Stimulated activated CD8-positive, alpha-beta memory T cell treated with anti-CD3 and anti-CD28 coated beads, Interleukin-12 subunit alpha, Interleukin-12 subunit beta, amount 100 ng/mL, for 24 hours (primary cell): Measurements from ENCODE around the gene PCBP1.
"Not testable (repeated sequence)": the region's sequence is repeated elsewhere in the genome, so short reads cannot be mapped to it uniquely, and the experiment has no call there.

Experiments
- DNase-seq: peaks from one replicate; pipeline ENCODE4 v3.0.0-alpha.2; 2020; ENCODE audit errors: extremely low read depth

PCBP1 gene

GRCh38 chr2:70086838-70087701 lies at the start of gene PCBP1:
TSS of gene PCBP1 (plus strand) at chr2:70087477. CDS start at chr2:70087744, 267 bp downstream.
- peak; percentile 93 for DNase-seq

- DNase-seq, result no peak
Observed at GRCh38 chr2:70039366-70039765, 47.9 kb upstream of the PCBP1 start.

DNA sequence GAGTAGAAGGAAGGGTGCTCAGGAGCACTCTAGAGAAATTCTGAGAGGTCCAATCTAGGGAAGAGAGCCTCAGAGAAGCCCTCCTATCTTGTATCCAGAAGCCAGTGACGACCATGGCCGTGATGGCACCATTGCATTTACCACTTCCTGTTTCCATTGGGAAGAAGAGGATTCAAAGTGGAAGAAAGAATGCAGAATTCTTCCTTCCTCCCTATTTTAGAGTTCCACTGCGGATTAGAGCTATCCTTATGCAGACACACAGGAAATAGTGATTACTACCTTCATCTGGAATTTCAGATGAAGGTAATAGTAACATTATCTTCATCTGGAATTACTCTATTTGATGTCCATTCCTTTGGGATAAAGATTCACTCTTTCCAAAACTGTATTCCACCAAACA lies 45.6 kb upstream of the PCBP1 start:
- DNase-seq, result no peak

DNA sequence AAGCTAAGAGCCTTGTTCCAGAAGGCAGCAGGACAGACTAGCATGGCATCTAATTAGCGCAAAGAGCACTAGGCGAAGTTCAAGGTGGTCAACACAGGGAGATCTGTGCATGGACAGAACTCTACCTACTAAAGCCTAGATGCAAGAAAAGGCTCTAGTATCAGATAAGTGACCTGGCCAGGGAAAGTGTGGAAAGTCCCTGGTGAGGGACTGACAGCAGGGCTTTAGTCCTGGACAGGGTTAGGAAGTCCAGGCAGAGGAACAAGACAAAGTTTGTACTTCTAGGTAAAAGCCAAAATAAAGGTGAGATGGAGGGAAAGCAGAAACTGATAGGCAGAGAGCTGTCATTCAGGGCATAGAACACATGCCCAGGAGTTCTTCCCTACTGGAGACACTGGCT lies 45.0 kb upstream of the PCBP1 start:
- DNase-seq, result no peak

- DNase-seq, result peak; percentile 5
Observed at GRCh38 chr2:70043252-70043875, 43.9 kb upstream of the PCBP1 start.

DNA sequence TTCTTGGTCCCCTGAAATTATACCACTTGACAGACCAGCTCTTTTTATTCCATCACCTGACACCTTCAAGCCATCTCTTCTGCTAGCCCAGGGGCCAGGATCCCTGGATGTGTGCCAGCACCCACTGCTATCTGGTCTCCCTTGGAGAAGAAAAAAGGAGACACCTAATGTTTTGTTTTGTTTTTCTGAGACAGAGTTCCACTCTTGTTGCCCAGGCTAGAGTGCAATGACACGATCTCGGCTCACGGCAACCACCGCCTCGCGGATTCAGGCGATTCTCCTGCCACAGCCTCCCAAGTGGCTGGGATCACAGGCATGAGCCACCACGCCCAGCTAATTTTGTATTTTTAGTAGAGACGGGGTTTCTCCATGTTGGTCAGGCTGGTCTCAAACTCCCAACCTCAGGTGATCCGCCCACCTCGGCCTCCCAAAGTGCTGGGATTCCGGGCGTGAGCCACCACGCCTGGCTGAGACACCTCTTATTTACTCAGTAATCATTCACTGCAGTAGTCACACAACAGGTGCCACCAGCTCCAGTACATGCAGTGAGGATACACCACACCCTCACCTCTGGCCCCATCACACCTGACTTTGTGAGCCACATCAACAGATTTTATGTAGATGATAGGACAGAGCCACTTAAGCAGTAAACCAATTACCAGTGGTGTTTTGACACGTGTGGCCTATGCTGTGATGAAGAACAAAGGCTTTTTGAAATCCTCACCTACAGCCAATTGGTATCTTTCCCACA lies 42.8 kb upstream of the PCBP1 start:
- no peak for DNase-seq

- DNase-seq, result no peak
Observed at GRCh38 chr2:70045405-70045804, 41.9 kb upstream of the PCBP1 start.

GRCh38 chr2:70045932-70046331 lies 41.3 kb upstream of the PCBP1 start:
- DNase-seq, result no peak

GRCh38 chr2:70046534-70046933 lies 40.7 kb upstream of the PCBP1 start:
- no peak for DNase-seq

DNA sequence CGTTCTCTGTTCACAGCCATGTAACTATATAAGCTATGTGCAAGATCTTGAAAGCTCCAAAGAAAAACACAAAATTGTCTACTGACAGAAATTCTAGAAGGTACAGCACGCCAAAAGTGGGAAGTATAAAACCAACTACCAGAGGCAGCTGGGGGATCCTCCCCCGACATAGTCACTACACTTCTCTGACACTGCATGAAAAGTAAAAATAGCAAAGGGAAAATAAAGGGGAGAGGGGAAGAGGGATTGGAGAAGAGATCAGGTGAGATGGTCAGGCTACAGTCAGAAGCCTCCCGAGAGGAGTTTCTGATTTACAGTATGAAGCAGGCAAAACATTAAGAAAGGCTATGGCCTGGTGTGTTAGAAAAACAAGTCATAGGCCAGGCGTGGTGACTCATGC lies 39.8 kb upstream of the PCBP1 start:
- no peak for DNase-seq

DNA sequence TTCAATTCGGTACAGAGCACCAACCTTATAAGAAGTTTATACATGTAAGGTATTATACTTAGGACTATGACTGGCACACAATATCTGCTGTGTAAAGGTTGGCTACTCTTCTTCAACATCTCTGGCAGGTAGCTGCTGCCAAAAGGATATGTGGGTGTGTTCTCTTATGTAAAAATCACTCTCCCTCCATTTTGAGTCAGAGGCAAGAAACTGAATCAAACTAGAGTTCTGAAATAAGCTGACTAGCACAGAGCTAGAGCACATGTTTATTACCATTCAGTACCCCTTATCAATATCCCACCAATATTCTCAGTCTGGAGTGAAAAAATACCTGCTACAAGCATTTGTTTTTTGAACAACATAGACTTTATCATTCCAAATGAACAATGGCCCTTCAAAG lies 38.0 kb upstream of the PCBP1 start:
- no peak for DNase-seq

GRCh38 chr2:70050631-70051425 lies 36.4 kb upstream of the PCBP1 start:
- no peak for DNase-seq

DNA sequence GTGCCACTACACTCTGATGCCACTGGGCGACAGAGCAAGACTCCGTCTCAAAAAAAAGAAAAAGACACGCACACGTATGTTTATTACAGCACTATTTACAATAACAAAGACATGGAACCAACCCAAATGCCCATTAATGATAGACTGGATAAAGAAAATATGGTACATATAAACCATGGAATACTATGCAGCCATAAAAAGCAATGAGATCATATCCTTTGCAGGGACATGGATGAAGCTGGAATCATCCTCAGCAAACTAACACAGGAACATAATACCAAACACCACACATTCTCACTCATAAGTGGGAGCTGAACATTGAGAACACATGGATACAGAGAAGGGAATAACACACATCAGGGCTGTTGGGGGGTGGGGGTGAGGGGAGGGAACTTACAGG lies 32.0 kb upstream of the PCBP1 start:
- DNase-seq, result not testable (repeated sequence)

DNA sequence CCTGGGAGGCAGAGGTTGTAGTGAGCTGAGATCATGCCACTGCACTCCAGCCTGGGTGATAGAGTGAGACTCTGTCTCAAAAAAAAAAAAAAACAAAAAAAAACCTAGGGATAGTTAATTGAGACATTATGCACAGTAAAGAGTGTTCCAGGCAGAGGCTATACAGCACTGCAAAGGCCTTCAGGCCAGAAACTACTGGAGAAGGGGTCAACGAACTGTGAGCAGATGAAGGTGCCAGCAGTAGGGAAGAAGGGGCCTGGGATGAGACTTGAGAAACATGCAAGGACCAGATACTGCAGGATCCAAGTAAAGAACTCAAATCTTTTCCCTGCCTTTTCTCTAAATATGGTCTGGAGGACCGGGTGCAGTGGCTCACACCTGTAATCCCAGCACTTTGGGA lies 26.0 kb upstream of the PCBP1 start:
- DNase-seq, result no peak

- DNase-seq, result no peak
Observed at GRCh38 chr2:70062270-70062669, 25.0 kb upstream of the PCBP1 start.

DNA sequence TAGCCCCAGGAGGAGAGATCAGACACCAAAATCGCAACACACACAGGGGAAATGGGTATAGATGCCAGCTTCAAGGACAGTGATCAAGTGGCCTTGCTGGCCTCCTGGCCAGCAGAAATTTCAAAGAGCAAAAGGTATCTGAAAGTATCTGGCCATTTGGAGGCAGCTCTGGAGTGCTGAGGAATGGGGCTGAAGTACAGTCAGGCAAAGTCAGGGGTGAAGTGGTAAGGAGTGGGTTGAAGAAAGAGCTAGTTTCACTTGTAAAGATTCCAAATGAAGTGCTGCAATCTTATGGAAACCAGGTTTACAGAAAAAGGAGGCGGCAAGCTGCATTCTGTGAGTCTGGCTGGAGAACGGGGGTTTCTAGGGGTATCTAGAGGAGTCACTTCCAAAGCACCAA lies 19.2 kb upstream of the PCBP1 start:
- DNase-seq, result no peak

GRCh38 chr2:70069049-70069448 lies 18.2 kb upstream of the PCBP1 start:
- peak; percentile 58 for DNase-seq

- no peak for DNase-seq
Observed at GRCh38 chr2:70070542-70071268, 16.6 kb upstream of the PCBP1 start.

DNA sequence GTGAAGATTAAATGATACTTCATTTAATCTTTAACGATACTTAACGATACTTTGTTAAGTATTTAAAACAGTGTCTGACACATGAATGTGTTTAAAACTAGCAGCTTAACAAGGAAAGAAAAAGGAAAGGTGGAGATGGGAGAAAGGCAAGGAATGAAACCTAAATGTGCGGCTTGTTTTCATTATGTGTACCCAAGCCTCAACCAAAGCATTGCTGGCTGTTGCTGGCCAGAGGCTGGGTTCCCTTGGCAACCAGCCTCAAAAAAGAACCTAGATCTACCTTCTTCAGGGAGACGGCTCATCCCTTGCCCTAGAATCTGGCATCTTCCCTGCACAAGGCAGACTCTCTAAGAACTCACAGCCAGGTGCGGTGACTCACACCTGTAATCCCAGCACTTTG lies 13.8 kb upstream of the PCBP1 start:
- no peak for DNase-seq

DNA sequence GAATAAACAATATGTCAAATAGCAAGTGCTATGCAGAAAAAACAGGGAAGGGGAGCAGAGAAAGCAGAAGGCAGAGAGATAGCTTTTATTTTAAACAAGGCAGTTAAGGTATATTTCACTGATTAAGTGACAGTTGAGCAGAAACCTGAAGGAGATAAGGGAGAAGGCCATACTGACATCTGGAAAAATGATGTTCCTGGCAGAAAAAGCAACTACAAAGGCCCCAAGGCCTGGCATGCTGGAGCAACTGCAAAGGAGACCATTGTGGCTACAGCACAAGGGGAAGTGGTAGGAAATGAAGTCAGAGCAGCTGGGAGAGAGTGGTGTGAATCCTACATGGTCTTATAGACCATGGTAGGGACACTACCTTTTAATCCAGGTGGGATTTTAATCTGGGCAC lies 8.9 kb upstream of the PCBP1 start:
- DNase-seq, result no peak

- no peak for DNase-seq
Observed at GRCh38 chr2:70080610-70081200, 6.6 kb upstream of the PCBP1 start.
